ENCODE data around the gene BCAP31. TPM values are rescaled to one million over a fixed set of nuclear protein-coding genes. Genes with fewer than 3 reads are reported as not detected.

BCAP31 gene
- total RNA-seq, 1 experiment from 2014 or later: 289 TPM

- ChIA-PET CTCF (interaction anchor here (1.0 kb wide), 2 partner anchors 158 to 181 kb away, joined by 3 to 5 read pairs; no protein-coding TSS in a partner anchor), POLR2A (ENCODE audit: unreplicated experiment) (interaction anchor here (0.6 kb wide), 1 partner anchor 9 kb away, joined by 10 read pairs; no protein-coding TSS in a partner anchor)
- peaks cover 28% of the 10 kb centered on the region for H3K4me1 ChIP-seq (ENCODE audit: insufficient read depth, low read length)
- H3K27me3 ChIP-seq (ENCODE audit: low read length): no peaks in the 10 kb centered on the region
- H2AFZ ChIP-seq (ENCODE audit: low read length): peak overlapping the region; percentile 49; the same call in 1 of the 2 replicates
- H3K4me2 ChIP-seq (ENCODE audit: low read length): peak overlapping the region; percentile 97
- H3K9me3 ChIP-seq (ENCODE audit: low read length): no peaks in the 10 kb centered on the region
- intact Hi-C loops (cut with micrococcal nuclease): loop anchor here (2.0 kb wide), 1 partner anchor 29 kb away; the partner anchor contains the start of genes IDH3G and SSR4
- peak overlapping the region; percentile 86 for H3K27ac ChIP-seq (ENCODE audit: low read length)
- H3K79me2 ChIP-seq (ENCODE audit: low read length): peaks cover 25% of the 10 kb centered on the region
- DNase-seq (no peak), ATAC-seq (peak; percentile 40)
- H3K9ac ChIP-seq (ENCODE audit: low read length): peak overlapping the region; percentile 67
- no peaks in the 10 kb centered on the region for H3K36me3 ChIP-seq (ENCODE audit: low read depth, low read length)
- H4K20me1 ChIP-seq (ENCODE audit: low read length): no peaks in the 10 kb centered on the region
- no peaks in the 10 kb centered on the region for H3K9me2 ChIP-seq (replicated peaks; ENCODE audit: low read length)
- H3K4me3 ChIP-seq (ENCODE audit: low read length): peak overlapping the region; percentile 68
- no TSS peak for BruUV-seq (replicated peaks)
- TF ChIP-seq, protein P1, sequence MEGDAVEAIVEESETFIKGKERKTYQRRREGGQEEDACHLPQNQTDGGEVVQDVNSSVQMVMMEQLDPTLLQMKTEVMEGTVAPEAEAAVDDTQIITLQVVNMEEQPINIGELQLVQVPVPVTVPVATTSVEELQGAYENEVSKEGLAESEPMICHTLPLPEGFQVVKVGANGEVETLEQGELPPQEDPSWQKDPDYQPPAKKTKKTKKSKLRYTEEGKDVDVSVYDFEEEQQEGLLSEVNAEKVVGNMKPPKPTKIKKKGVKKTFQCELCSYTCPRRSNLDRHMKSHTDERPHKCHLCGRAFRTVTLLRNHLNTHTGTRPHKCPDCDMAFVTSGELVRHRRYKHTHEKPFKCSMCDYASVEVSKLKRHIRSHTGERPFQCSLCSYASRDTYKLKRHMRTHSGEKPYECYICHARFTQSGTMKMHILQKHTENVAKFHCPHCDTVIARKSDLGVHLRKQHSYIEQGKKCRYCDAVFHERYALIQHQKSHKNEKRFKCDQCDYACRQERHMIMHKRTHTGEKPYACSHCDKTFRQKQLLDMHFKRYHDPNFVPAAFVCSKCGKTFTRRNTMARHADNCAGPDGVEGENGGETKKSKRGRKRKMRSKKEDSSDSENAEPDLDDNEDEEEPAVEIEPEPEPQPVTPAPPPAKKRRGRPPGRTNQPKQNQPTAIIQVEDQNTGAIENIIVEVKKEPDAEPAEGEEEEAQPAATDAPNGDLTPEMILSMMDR (conservative IDR thresholded peaks at IDR 0.05; ENCODE audit: low read depth, low read length): no peak
- TF ChIP-seq EZH2 (IDR thresholded peaks at IDR 0.05; ENCODE audit: low read length, unreplicated experiment) (no peak), EZH2phosphoT487 (IDR thresholded peaks at IDR 0.05; ENCODE audit: borderline replicate concordance, low read length) (no peak)
- H3F3A ChIP-seq (ENCODE audit: low read length, unreplicated experiment): no peaks in the 10 kb centered on the region
Measured at GRCh38 chrX:153765138-153766079, 41.2 kb upstream of the BCAP31 start.

DNA sequence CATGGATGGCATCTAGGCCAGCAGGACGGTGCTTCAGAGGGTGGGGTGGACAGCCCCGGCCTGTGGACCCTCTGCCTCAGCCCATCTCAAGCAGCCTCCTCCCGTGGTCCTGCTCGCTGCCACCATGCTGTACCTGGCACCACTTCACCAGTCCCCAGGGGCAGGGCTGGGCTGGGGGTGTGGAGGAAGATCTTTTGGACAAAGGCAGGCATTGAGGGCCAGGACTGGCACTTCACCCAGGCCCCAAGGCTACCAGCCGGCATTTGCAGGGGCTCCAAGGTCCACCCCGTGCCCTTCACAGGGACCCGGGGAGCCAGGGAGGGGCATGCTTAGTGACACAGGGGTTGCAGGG is 40.6 kb upstream of the BCAP31 start:
- Histone ChIP-seq H4K20me1 (ENCODE audit: low read length) (no peaks in the 10 kb centered on the region), H3K9me2 (replicated peaks; ENCODE audit: low read length) (no peaks in the 10 kb centered on the region), H2AFZ (ENCODE audit: low read length) (no peak overlapping the region), H3K4me1 (ENCODE audit: insufficient read depth, low read length) (peaks cover 28% of the 10 kb centered on the region), H3K9me3 (ENCODE audit: low read length) (no peaks in the 10 kb centered on the region), H3K36me3 (ENCODE audit: low read depth, low read length) (no peaks in the 10 kb centered on the region), H3K9ac (ENCODE audit: low read length) (peak overlapping the region; percentile 67), H3K79me2 (ENCODE audit: low read length) (peaks cover 25% of the 10 kb centered on the region), H3K27ac (ENCODE audit: low read length) (peak overlapping the region; percentile 86; the same call in 1 of the 2 replicates), H3K4me2 (ENCODE audit: low read length) (peak overlapping the region; percentile 97), H3K4me3 (ENCODE audit: low read length) (peak overlapping the region; percentile 68), H3K27me3 (ENCODE audit: low read length) (no peaks in the 10 kb centered on the region), H3F3A (ENCODE audit: low read length, unreplicated experiment) (no peaks in the 10 kb centered on the region)
- DNase-seq (no peak), ATAC-seq (0 out of 2 replicates have a peak, but pooled peaks have one; percentile 1)
- ChIA-PET POLR2A (ENCODE audit: unreplicated experiment) (no interaction called here), CTCF (no interaction called here)
- no TSS peak for BruUV-seq (replicated peaks)
- TF ChIP-seq, protein P1 (conservative IDR thresholded peaks at IDR 0.05; ENCODE audit: low read depth, low read length): no peak
- TF ChIP-seq EZH2 (IDR thresholded peaks at IDR 0.05; ENCODE audit: low read length, unreplicated experiment) (no peak), EZH2phosphoT487 (IDR thresholded peaks at IDR 0.05; ENCODE audit: borderline replicate concordance, low read length) (no peak)
- intact Hi-C loops (cut with micrococcal nuclease): loop anchor here (1.0 to 5.0 kb wide), 3 partner anchors 30 to 183 kb away; partner anchors contain the start of genes ARHGAP4, IDH3G and SSR4

Measured in PC-3 (cell line).